Hematopoietic multipotent progenitor cell treated with erythropoietin and hydrocortisone succinate and interleukin-3 and kit ligand, for 17 days (in vitro differentiated cells): ENCODE results near the gene THADA.

ENCODE experiments used
- DNase-seq: peaks from one replicate; pipeline ENCODE4 v3.0.0-alpha.2; 2015; ENCODE audit warnings: low spot score

The THADA gene

DNA sequence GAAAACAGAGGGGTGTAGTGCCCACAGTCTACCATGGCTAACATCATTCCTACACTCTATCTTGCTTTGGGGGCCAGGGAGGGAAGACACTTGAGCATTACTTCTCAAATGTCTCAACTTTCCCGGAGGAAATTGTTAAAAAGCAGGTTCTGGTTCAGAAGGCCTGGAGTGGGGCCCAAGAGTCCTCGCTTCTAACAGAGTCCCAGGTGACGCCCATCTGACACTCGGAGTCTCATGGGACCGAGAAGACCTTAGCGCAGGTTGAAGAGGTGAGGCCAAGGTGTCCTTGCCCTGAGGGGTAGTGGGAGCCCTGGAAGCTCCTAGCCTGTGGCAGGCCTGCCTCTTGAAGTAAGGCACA, 409.5 kb downstream of the THADA start:
- DNase-seq: no peak

- DNase-seq: no peak
Measured at GRCh38 chr2:43185146-43185545, 410.7 kb downstream of the THADA start.

GRCh38 chr2:43184339-43184895, 411.4 kb downstream of the THADA start:
- no peak for DNase-seq

DNA sequence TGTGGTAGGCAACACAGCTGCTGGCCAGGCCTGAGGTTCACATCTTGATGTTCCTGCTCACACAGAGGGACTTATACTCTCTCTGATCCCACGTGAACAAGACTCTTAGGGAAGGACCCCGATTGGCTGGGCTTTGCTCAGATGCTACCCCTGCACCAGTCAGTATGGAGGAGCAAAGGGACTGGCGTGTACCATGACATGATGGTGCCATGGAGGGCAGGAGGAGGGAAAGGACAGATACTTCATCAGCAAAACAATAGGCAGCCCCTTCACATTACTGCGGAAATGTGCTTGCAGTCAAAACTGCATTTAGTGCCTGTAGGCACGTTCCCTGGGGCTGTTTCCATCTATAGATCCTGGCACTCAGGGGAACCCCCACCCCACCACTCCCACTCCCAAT, 412.1 kb downstream of the THADA start:
- DNase-seq: no peak

DNA sequence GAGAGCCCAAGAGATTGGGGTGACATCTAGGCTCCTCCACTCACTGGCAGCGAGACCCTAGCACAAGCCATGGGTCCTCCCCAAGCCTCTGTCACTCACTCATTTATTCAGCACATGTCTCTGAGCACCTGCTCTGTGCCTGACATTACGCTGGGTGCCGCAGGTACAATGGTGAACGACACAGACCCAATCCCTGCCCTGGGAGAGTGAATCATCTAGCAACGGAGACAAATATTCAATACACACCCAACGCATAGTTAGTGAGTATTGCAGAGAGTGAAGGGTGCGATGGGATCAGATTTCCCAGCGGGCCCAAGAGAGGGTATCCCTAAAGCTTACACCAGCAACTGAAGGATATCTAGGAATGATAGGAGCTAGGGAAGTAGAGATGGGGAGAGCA, 414.9 kb downstream of the THADA start:
- no peak for DNase-seq
